HCT116 (cell line): Measurements from ENCODE around the gene SMAD7. TPM values are rescaled to one million over a fixed set of nuclear protein-coding genes. Genes with fewer than 3 reads are reported as not detected.

Experiments
- ATAC-seq: fragments of 200-7000 bp; cut with Tn5 transposase; 2 replicates; pipeline ENCODE4 v1.9.1; 2020; ENCODE audit warnings: mild to moderate bottlenecking, moderate library complexity
- BruUV-seq: library from RNA; stranded (reverse); fragments of 400-500 nt; replicated peaks from 2 replicates; lab custom pipeline; 2021; lab: Mats Ljungman, UMichigan
- CTCF ChIA-PET: fragments of 300-600 bp; sonication (Branson Sonifier 250); formaldehyde crosslinking; loops from one replicate; lab custom pipeline; 2021; ENCODE audit warnings: antibody characterized with exemption; lab: Charles Lee
- POLR2A ChIA-PET: fragments of 300-600, 350-600 bp; sonication (Branson Sonifier 250); formaldehyde crosslinking; loops from one replicate; lab custom pipeline; 2021; ENCODE audit warnings: antibody characterized with exemption; lab: Charles Lee
- RAD21 ChIA-PET, 2 experiments: fragments of 300-600 bp; sonication (Branson Sonifier 250); formaldehyde crosslinking; loops; one replicate each; lab custom pipeline; 2023; ENCODE audit warnings: low total read pairs in 2 of 2; ENCODE audit not compliant: uncharacterized antibody in 2 of 2, unreplicated experiment in 2 of 2, low non-redundant PET in 1 of 2; lab: Charles Lee
- DNase-seq: peaks from one replicate; pipeline ENCODE4 v3.0.0-alpha.2; 2010; ENCODE audit warnings: low read depth, low spot score
- H2AFZ ChIP-seq: fragments of 200-600 bp; shearing (Covaris generic), sonication (generic); 2 replicates; pipeline ENCODE4 v1.6.1; 2017; ENCODE audit warnings: low read depth, mixed run types, mixed read lengths, antibody characterized with exemption, low read length; ENCODE audit not compliant: poor library complexity, severe bottlenecking
- H3K27ac ChIP-seq: 2 replicates; pipeline ENCODE4 v1.5.1; 2012; ENCODE audit warnings: low read depth, low read length
- H3K27me3 ChIP-seq: fragments of 200-600 bp; sonication (generic); 2 replicates; pipeline ENCODE4 v1.6.1; 2016; ENCODE audit warnings: mixed run types, low read length, mixed read lengths; ENCODE audit not compliant: insufficient read depth
- H3K36me3 ChIP-seq, 2 experiments: fragments of 200-500 bp in 1 of 2; fragments of 200-600 bp in 1 of 2; sonication (Bioruptor generic) in 1 of 2; sonication (generic) in 1 of 2; 2 replicates each; pipeline versions ENCODE4 v1.5.1 to v1.6.1; 2014 to 2016; ENCODE audit warnings: low read length in 2 of 2, inconsistent platforms in 1 of 2, mixed read lengths in 1 of 2, mixed run types in 1 of 2; ENCODE audit not compliant: insufficient read depth in 2 of 2, control insufficient read depth in 1 of 2
- H3K4me1 ChIP-seq, 2 experiments: fragments of 200-600 bp in 1 of 2; sonication (generic) in 1 of 2; 2 replicates each; pipeline versions ENCODE4 v1.5.1 to v1.6.1; 2012 to 2017; ENCODE audit warnings: low read length in 2 of 2, inconsistent platforms in 1 of 2, mild to moderate bottlenecking in 1 of 2, mixed read lengths in 1 of 2, mixed run types in 1 of 2, moderate library complexity in 1 of 2; ENCODE audit not compliant: insufficient read depth in 2 of 2, control insufficient read depth in 1 of 2
- H3K4me2 ChIP-seq: fragments of 200-600 bp; sonication (generic); 2 replicates; pipeline ENCODE4 v1.6.1; 2017; ENCODE audit warnings: mixed run types, low read length, mixed read lengths
- H3K4me3 ChIP-seq, 2 experiments: fragments of 200-600 bp in 1 of 2; sonication (generic) in 1 of 2; replicated peaks in 1 of 2; 2 replicates each; pipeline ENCODE4 v1.5.1; 2011 to 2016; ENCODE audit warnings: low read length in 2 of 2, control low read depth in 1 of 2, low read depth in 1 of 2, mild to moderate bottlenecking in 1 of 2, mixed read lengths in 1 of 2, mixed run types in 1 of 2
- H3K79me2 ChIP-seq: fragments of 200-600 bp; sonication (generic); 2 replicates; pipeline ENCODE4 v1.6.1; 2017; ENCODE audit warnings: mild to moderate bottlenecking, mixed run types, low read length, moderate library complexity, mixed read lengths; ENCODE audit not compliant: insufficient read depth
- H3K9ac ChIP-seq: fragments of 200-600 bp; sonication (generic); 2 replicates; pipeline ENCODE4 v1.6.1; 2016; ENCODE audit warnings: low read length, mixed read lengths
- H3K9me2 ChIP-seq: fragments of 200-600 bp; sonication (generic), shearing (Covaris generic); 2 replicates; pipeline ENCODE4 v1.6.1; 2017; ENCODE audit warnings: mixed run types, mild to moderate bottlenecking, moderate library complexity; ENCODE audit not compliant: insufficient read depth
- H3K9me3 ChIP-seq, 2 experiments: fragments of 200-500 bp in 1 of 2; fragments of 200-600 bp in 1 of 2; sonication (Bioruptor generic) in 1 of 2; sonication (generic) in 1 of 2; 2 replicates each; pipeline ENCODE4 v1.6.1; 2014 to 2017; ENCODE audit warnings: low read length in 2 of 2, mixed read lengths in 2 of 2, inconsistent platforms in 1 of 2, low read depth in 1 of 2, mild to moderate bottlenecking in 1 of 2, mixed run types in 1 of 2, moderate library complexity in 1 of 2; ENCODE audit not compliant: control insufficient read depth in 1 of 2, insufficient read depth in 1 of 2
- H4K20me1 ChIP-seq: fragments of 200-600 bp; sonication (generic), shearing (Covaris generic); 2 replicates; pipeline ENCODE4 v1.6.1; 2017; ENCODE audit warnings: mixed run types, mild to moderate bottlenecking, moderate library complexity; ENCODE audit not compliant: insufficient read depth
- CBX3 ChIP-seq: IDR thresholded peaks from 2 replicates; pipeline ENCODE4 v1.6.1; 2012; ENCODE audit warnings: low read depth
- EGR1 ChIP-seq: IDR thresholded peaks from 2 replicates; pipeline ENCODE4 v1.6.1; 2012; ENCODE audit warnings: low read depth
- ELF1 ChIP-seq: IDR thresholded peaks from 2 replicates; pipeline ENCODE4 v1.6.1; 2012; ENCODE audit warnings: low read depth, borderline replicate concordance
- EZH2 ChIP-seq: fragments of 200-600 bp; sonication (generic); IDR thresholded peaks from 2 replicates; pipeline ENCODE4 v1.6.1; 2017; ENCODE audit warnings: antibody characterized with exemption, mixed run types
- EZH2phosphoT487 ChIP-seq: fragments of 200-600 bp; IDR thresholded peaks from 2 replicates; pipeline ENCODE4 v1.6.1; 2018; ENCODE audit warnings: antibody characterized with exemption, borderline replicate concordance
- JUND ChIP-seq: IDR thresholded peaks from 2 replicates; pipeline ENCODE4 v1.6.1; 2012
- POLR2A ChIP-seq: IDR thresholded peaks from 2 replicates; pipeline ENCODE4 v1.7.0; 2011; ENCODE audit warnings: borderline replicate concordance; ENCODE audit not compliant: insufficient read depth, insufficient read length; ENCODE audit errors: extremely low read depth
- POLR2AphosphoS5 ChIP-seq: IDR thresholded peaks from 2 replicates; pipeline ENCODE4 v1.6.1; 2011; ENCODE audit warnings: mild to moderate bottlenecking, low read depth, low read length, moderate library complexity
- RAD21 ChIP-seq: IDR thresholded peaks from 2 replicates; pipeline ENCODE4 v1.6.1; 2012; ENCODE audit warnings: low read depth, mild to moderate bottlenecking
- SIN3A ChIP-seq: IDR thresholded peaks from 2 replicates; pipeline ENCODE4 v1.6.1; 2012; ENCODE audit warnings: low read depth
- SP1 ChIP-seq: IDR thresholded peaks from 2 replicates; pipeline ENCODE4 v1.6.1; 2012; ENCODE audit warnings: low read depth
- SRF ChIP-seq: IDR thresholded peaks from 2 replicates; pipeline ENCODE4 v1.6.1; 2012; ENCODE audit warnings: low read depth
- TCF7L2 ChIP-seq: IDR thresholded peaks from 2 replicates; pipeline ENCODE4 v1.7.0; 2011; ENCODE audit warnings: borderline replicate concordance, inconsistent platforms; ENCODE audit not compliant: insufficient read depth, insufficient read length; ENCODE audit errors: extremely low read depth
- YY1 ChIP-seq: IDR thresholded peaks from 2 replicates; pipeline ENCODE4 v1.6.1; 2011; ENCODE audit warnings: low read length, low read depth, moderate library complexity, mild to moderate bottlenecking; ENCODE audit not compliant: insufficient replicate concordance; ENCODE audit errors: extremely low read depth
- ZNF274 ChIP-seq: fragments of 200-500 bp; sonication (Bioruptor generic); IDR thresholded peaks from 2 replicates; pipeline ENCODE4 v1.6.1; 2014; ENCODE audit warnings: mild to moderate bottlenecking, low read depth, low read length, inconsistent platforms
- intact Hi-C: fragments of 100-400 bp; cut with micrococcal nuclease; formaldehyde crosslinking; loops from 2 replicates; pipeline ENCODE4 v1.10.0; 2022
- total RNA-seq: library from RNA; stranded (reverse); gene quantifications from one replicate; pipeline ENCODE4 v1.2.1, GENCODE V29; 2021; ENCODE audit not compliant: unreplicated experiment
- TF ChIP-seq, protein P1 (sequence below): IDR thresholded peaks from 2 replicates; pipeline ENCODE4 v1.6.1; 2012
- TF ChIP-seq, protein P2 (sequence below): IDR thresholded peaks from 2 replicates; pipeline ENCODE4 v1.6.1; 2012; ENCODE audit warnings: low read depth

The SMAD7 gene
- total RNA-seq, 1 experiment from 2014 or later: 7.2 TPM

DNA sequence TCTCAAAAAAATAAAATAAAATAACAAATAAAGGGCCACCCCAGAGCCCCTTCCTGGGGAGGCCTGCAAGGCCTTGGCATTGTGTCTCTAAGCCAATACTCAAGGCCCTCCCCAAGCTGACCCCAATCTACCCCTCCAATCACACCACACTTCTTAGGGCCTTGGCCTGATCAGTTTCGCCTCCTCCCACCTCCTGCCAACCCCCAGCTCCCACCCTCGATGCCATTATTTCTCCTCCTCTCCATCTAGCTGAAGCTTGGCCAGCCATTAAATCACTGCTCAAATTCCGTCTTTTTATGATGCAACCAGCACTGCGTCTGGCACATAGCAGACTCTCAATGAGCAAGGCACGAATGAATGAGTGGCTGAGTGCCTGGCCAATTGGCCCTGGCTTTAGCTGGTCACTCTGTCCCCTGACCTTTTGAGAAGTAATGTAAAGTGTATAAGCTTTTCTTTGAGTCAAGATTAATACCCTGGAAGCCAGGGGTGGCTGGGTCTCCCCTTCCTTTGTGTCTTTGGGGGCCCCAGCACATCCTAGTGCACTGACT is 55.9 kb downstream of the SMAD7 start:
- no peak overlapping the region for H3K4me2 ChIP-seq
- no peak overlapping the region for H3K9ac ChIP-seq
- H3K36me3 ChIP-seq: no peaks in the 10 kb centered on the region
- H3K4me1 ChIP-seq: peaks cover 10 to 18% of the 10 kb centered on the region in 2 experiments; a peak in 3 of 4 replicates
- H4K20me1 ChIP-seq: no peaks in the 10 kb centered on the region
- ATAC-seq (no peak), DNase-seq (no peak)
- intact Hi-C loops: no loop called here
- H3K4me3 ChIP-seq: no peak overlapping the region
- no peak overlapping the region for H3K27ac ChIP-seq
- no peaks in the 10 kb centered on the region for H3K9me3 ChIP-seq
- TF ChIP-seq RAD21: no peak
- TF ChIP-seq, protein P1, sequence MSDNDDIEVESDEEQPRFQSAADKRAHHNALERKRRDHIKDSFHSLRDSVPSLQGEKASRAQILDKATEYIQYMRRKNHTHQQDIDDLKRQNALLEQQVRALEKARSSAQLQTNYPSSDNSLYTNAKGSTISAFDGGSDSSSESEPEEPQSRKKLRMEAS: no peak
- TF ChIP-seq POLR2A: no peak
- TF ChIP-seq, protein P2, sequence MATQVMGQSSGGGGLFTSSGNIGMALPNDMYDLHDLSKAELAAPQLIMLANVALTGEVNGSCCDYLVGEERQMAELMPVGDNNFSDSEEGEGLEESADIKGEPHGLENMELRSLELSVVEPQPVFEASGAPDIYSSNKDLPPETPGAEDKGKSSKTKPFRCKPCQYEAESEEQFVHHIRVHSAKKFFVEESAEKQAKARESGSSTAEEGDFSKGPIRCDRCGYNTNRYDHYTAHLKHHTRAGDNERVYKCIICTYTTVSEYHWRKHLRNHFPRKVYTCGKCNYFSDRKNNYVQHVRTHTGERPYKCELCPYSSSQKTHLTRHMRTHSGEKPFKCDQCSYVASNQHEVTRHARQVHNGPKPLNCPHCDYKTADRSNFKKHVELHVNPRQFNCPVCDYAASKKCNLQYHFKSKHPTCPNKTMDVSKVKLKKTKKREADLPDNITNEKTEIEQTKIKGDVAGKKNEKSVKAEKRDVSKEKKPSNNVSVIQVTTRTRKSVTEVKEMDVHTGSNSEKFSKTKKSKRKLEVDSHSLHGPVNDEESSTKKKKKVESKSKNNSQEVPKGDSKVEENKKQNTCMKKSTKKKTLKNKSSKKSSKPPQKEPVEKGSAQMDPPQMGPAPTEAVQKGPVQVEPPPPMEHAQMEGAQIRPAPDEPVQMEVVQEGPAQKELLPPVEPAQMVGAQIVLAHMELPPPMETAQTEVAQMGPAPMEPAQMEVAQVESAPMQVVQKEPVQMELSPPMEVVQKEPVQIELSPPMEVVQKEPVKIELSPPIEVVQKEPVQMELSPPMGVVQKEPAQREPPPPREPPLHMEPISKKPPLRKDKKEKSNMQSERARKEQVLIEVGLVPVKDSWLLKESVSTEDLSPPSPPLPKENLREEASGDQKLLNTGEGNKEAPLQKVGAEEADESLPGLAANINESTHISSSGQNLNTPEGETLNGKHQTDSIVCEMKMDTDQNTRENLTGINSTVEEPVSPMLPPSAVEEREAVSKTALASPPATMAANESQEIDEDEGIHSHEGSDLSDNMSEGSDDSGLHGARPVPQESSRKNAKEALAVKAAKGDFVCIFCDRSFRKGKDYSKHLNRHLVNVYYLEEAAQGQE: no peak
- no peak for TF ChIP-seq ELF1
- no peak for TF ChIP-seq POLR2AphosphoS5
- TF ChIP-seq YY1: no peak
- no peak for TF ChIP-seq TCF7L2
- TF ChIP-seq EZH2: no peak
- TF ChIP-seq EZH2phosphoT487: no peak
- TF ChIP-seq ZNF274: no peak
- no peak for TF ChIP-seq SP1
- no peak for TF ChIP-seq EGR1
- TF ChIP-seq JUND: no peak
- no peak for TF ChIP-seq SIN3A
- no peak for TF ChIP-seq SRF
- no peak for TF ChIP-seq CBX3
- H3K9me2 ChIP-seq: no peaks in the 10 kb centered on the region
- BruUV-seq: no TSS peak
- ChIA-PET CTCF (no interaction called here), RAD21 (interaction anchor here in 1 of 2 experiments (0.7 kb wide), 1 partner anchor 94 kb away, joined by 5 read pairs; no protein-coding TSS in a partner anchor), POLR2A (no interaction called here)
- H3K27me3 ChIP-seq: peaks cover 4% of the 10 kb centered on the region; the same call in 1 of the 2 replicates
- H2AFZ ChIP-seq: no peak overlapping the region
- H3K79me2 ChIP-seq: no peaks in the 10 kb centered on the region
